Measurements from ENCODE around the gene TRIM72. TPM values are rescaled to one million over a fixed set of nuclear protein-coding genes. Genes with fewer than 3 reads are reported as not detected.
"Not testable (repeated sequence)": the region's sequence is repeated elsewhere in the genome, so short reads cannot be mapped to it uniquely, and the experiment has no call there.

TRIM72 gene, protein sequence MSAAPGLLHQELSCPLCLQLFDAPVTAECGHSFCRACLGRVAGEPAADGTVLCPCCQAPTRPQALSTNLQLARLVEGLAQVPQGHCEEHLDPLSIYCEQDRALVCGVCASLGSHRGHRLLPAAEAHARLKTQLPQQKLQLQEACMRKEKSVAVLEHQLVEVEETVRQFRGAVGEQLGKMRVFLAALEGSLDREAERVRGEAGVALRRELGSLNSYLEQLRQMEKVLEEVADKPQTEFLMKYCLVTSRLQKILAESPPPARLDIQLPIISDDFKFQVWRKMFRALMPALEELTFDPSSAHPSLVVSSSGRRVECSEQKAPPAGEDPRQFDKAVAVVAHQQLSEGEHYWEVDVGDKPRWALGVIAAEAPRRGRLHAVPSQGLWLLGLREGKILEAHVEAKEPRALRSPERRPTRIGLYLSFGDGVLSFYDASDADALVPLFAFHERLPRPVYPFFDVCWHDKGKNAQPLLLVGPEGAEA
- total RNA-seq = not detected in 2 replicates

- no peak for DNase-seq
These were observed at the start of gene TRIM72 for GRCh38 chr16:31213877-31214707. Gene TRIM72, plus strand, starts transcription at chr16:31214119. Its CDS starts 620 bp downstream, at chr16:31214739.

GRCh38 chr16:31167315-31167714 lies 46.6 kb upstream of the TRIM72 start:
- DNase-seq = no peak

DNA sequence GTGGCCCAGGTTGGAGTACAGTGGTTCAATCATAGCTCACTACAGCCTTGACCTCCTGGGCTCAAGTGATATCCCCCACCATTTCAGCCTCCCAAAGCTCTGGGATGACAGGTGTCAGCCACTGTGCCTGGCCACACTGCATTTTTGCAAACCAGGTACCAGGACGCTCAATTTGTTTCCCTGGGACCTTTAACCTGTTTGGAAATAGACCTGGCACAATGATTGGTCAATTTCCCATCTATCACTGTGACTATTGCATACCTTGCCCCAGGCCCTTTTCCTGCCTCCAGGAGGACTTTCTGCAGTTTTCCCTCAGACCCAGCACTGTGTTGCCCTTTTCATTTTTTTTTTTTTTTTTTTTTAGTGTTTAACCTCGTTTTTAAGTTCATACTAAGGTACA lies 45.1 kb upstream of the TRIM72 start:
- no peak for DNase-seq

DNA sequence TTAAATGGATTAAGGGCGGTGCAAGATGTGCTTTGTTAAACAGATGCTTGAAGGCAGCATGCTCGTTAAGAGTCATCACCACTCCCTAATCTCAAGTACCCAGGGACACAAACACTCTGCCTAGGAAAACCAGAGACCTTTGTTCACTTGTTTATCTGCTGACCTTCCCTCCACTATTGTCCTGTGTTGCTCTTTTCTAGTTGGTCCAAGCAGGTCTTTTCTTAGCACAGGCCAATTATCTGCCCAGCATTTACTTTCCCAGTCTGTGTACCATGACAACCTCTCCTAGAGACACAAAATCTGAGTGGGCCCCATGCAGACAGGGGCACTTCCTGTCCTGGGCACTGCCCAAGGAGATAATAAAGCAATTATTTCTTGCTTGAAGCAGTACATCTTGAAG lies 43.9 kb upstream of the TRIM72 start:
- not testable (repeated sequence) for DNase-seq

DNA sequence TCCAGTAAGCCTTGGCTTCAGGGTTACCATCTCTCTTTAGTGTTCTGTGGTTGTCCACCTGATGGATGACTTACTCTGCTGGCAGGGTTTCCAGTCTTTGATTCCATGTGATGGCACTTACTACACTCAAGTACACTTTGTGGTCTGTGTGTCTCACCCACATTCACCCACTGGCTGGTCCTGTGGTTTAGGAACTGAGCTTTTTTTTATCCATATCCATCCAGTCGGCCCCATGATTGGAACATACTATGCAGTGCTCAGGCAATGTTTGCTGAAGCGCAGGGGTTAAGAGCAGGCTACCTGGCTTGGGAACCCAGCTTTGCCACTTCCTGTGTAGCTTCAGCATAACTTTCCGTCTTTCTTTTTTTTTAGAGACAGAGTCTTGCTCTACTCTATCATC lies 36.8 kb upstream of the TRIM72 start:
- DNase-seq = no peak

- no peak for DNase-seq
These were observed 34.6 kb upstream of the TRIM72 start for GRCh38 chr16:31179219-31179746.

- DNase-seq = peak; percentile 93
These were observed 34.0 kb upstream of the TRIM72 start, which contains the start of gene FUS for GRCh38 chr16:31179747-31180459. Gene FUS, plus strand, starts transcription at chr16:31180139. Its CDS starts 76 bp downstream, at chr16:31180215.

DNA sequence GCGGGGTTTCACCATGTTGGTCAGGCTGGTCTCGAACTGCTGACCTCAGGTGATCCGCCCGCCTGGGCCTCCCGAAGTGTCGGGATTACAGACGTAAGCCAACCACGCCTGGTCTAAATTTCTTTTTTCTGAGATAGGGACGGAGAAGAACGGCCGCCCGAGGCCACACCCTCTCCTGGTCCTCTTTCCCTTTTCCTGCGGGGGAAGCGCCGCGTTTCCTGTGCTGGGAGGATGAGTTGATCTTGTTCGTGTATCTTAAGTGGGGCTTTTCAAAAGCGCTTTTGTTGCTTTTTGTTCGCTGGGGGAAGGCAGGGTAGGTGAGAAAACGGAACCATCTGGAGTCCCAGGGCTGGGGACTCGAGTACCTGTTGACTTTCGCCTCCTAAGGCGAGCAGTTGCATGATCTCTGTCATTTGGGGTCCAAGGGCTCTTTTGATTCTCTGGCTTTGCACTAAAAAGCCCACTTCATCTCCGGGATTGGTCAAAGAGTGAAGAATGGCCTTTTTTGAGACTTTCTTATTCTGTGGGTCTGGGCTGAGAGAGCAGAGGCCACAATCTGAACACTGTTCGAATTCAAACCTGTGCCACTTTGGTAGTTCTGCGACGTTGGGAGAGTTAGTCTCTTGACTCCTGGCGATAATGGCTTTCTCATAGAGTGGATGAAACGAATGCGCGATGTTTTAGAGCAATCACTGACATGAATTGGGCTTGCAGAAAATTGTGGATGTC lies 32.7 kb upstream of the TRIM72 start:
- peak; percentile 52 for DNase-seq

DNA sequence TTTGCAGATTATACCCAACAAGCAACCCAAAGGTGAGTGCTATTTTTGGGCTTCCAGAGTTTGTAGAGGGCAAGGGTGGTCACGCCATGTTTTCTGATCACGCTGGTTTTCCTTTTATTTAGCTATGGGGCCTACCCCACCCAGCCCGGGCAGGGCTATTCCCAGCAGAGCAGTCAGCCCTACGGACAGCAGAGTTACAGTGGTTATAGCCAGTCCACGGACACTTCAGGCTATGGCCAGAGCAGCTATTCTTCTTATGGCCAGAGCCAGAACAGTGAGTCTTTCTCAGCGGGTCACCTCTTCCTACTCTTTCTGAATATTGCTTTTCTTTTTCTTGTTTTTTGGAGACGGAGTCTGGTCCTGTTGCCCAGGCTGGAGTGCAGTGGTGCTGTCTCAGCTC lies 31.5 kb upstream of the TRIM72 start:
- no peak for DNase-seq

DNA sequence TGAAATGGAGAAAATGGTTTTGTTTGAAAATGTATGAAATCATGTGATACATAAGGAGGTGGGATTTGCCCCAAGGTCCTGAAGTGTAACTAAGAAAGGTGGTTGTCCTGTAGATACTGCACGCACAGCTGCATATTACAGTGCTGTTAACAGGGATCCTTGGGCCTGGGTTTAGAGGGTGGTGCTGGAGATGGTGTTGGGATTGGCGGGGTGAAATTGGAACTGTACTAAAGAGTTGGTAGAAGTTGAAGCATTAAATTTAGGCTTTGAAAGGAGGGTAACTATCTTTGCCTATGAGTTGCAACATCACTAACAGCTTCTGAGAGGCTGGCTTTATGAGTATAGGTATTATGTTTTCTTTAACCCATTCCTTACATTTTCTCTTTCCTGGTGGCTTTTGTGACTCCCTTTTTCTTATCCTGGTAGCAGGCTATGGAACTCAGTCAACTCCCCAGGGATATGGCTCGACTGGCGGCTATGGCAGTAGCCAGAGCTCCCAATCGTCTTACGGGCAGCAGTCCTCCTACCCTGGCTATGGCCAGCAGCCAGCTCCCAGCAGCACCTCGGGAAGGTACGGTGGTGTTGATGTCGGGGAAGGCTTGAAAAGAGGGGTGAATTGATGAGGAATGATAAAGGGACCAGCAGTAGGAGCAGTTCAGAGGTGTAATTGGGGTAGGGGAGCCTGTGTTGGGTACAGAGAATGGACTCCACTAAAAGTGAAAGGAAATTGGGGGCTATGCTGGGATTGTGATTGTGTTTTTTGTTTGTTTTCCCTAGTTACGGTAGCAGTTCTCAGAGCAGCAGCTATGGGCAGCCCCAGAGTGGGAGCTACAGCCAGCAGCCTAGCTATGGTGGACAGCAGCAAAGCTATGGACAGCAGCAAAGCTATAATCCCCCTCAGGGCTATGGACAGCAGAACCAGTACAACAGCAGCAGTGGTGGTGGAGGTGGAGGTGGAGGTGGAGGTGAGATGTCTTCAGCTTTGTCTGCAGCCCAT lies 30.2 kb upstream of the TRIM72 start:
- no peak for DNase-seq

DNA sequence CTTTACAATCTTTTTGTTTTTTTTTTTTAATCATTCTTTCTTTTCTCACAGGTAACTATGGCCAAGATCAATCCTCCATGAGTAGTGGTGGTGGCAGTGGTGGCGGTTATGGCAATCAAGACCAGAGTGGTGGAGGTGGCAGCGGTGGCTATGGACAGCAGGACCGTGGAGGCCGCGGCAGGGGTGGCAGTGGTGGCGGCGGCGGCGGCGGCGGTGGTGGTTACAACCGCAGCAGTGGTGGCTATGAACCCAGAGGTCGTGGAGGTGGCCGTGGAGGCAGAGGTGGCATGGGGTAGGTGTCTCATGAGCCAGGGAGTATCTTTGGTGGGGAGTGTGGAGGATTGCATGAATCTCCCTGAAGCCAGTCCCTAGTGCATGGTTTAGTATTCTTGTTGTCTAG lies 29.0 kb upstream of the TRIM72 start:
- DNase-seq = no peak

DNA sequence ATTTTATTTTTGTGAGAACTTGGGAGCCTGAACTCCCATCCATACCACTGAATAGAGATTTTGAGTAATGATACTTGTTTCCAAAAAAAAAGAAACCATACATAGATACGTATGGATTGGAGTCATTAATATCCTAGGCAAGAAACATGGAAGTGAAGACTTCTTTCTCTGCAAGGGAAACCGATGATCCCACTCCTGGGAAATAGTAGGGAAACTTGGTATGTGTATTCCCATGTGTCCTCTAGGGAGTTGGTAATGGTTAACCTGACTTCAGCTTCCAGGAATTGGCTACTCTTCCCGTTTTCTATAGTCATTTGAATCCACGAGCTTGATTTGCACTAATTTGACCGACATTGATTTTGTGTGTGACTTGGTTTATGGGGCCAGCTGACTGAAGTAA lies 28.6 kb upstream of the TRIM72 start:
- no peak for DNase-seq

DNA sequence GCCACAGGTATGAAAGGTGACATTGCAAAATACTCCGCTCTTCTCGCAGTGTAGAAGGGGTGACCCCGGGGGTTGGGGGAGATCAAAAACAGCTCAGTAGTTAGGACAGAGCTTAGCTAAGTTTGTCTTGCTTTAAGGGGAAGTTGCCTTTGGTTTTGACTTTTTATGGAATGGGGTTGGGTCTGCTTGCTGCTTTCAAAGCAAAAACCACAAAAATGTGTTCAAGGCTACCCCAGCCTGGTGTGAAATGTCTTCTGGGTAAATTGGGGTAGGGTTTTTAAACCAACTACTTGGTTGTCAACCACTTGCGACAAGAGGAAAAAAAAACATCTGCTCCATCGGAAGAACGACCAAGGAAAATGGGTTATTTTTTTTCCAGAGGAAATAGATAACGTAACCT lies 27.7 kb upstream of the TRIM72 start:
- DNase-seq = no peak

- DNase-seq = no peak
These were observed 26.8 kb upstream of the TRIM72 start for GRCh38 chr16:31186930-31187807.

GRCh38 chr16:31187808-31188189 lies 26.1 kb upstream of the TRIM72 start:
- no peak for DNase-seq

GRCh38 chr16:31188450-31189411 lies 25.2 kb upstream of the TRIM72 start:
- no peak for DNase-seq

DNA sequence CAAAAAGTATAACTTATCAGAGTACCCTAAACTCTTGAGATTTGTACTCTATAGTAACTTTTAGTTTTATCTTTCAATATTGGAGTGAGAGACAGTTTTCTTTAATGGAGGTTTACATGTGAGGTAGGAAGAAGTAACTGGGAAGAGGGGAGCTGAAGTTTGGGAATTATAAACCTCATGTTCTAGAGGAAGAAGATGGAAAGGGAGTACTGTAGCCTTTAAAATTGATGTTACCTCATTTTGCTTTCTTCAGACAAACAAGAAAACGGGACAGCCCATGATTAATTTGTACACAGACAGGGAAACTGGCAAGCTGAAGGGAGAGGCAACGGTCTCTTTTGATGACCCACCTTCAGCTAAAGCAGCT lies 24.5 kb upstream of the TRIM72 start:
- DNase-seq = no peak

- DNase-seq = no peak
These were observed 23.9 kb upstream of the TRIM72 start for GRCh38 chr16:31190061-31190460.
